Measurements from ENCODE around the gene CCKAR.

CCKAR gene

DNA sequence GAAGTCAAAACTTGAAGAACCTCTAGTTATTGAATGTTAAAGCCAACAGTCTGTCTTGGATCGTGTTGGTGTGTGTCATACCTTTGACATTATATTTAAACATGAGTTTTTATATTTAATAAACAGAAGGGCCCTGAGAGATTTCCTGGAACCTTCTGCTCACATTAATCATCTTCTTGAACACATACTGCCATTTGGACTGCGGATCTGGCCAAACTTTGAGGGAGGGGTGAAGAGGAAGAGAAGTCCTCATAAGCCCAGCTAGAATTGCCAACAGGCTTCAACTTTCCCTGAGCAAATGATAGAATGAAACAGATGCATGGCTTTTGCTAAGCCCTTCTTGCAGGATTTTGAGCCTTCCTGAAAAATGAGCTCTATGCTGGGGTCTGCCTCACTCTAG lies 27.4 kb downstream of the CCKAR start:
- no peak overlapping the region for H3K4me3 ChIP-seq (ENCODE audit: low read depth, low read length)
- no peak for DNase-seq (ENCODE audit: low read depth)
- TF ChIP-seq CTCF (conservative IDR thresholded peaks at IDR 0.05; ENCODE audit: low read depth, low read length), result no peak

DNA sequence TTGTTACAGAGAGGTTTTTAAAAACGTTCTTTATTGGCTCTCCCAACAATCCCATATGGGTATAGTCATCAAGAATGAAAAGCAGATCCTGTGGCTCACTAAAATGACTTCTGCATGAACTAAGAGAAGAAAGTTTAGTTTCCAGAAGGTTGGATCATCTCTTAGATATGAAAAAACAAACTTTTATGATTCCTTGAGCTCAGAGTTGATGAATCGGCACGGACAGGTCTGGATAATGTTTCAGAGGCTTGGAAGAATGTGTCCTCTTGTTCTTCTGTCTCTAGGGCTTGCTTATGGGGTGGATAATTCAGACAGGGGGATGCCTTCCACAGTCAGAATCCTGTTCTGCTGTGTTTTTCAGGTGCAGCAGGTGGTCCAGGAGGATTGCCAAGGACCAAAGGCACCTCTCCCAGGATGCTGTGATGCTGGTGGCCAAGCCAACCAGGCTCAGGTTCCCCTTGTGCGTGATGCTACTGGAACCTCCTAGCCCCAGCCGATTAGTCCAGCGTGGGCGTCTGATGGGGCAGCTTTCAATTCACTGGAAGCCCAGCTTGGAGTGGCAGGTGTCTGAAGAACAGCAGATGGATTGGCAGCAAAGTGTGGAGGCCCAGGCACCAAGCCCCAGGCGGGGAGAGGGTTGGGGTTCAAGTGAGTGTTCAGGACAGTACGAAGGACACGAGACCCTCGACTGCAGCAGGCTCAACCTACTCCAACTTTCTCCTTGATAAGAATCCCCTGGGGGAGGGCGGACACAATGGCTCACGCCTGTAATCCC lies 30.3 kb downstream of the CCKAR start:
- no peak overlapping the region for H3K4me3 ChIP-seq (ENCODE audit: low read depth, low read length)
- DNase-seq (ENCODE audit: low read depth), result no peak
- TF ChIP-seq CTCF (conservative IDR thresholded peaks at IDR 0.05; ENCODE audit: low read depth, low read length), result no peak

DNA sequence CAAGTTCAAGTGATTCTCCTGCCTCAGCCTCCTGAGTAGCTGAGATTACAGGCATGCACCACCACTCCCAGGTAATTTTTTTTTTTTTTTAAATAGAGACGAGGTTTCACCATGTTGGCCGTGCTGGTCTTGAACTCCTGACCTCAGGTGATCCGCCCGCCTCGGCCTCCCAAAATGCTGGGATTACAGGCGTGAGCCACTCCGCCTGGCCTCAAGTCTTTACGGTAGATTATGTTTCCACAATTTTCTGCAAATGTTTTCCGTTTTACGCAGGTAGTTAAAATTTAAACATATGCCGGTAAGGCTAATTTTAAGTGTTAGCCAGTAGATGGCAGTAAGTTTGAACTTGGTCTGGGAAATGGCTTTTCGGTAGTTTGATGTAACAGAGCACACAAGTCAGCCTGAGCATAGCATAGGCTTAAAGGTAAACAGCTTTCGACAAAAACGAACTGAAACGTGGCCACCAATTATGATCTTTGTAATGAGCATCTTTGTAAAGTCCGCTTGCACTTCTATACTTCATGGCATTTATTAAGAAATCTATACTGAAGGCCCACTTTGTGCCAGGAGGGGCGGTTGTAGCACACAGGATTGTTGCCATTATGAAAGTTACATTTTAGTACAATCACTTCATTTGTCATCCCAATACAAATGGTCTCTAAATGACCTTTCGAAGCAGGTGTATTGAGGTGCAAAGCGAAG lies 31.1 kb downstream of the CCKAR start:
- H3K4me3 ChIP-seq (ENCODE audit: low read depth, low read length), result no peak overlapping the region
- TF ChIP-seq CTCF (conservative IDR thresholded peaks at IDR 0.05; ENCODE audit: low read depth, low read length), result peak; percentile 71
- DNase-seq (ENCODE audit: low read depth), result peak; percentile 87

GRCh38 chr4:26458157-26458561 lies 32.1 kb downstream of the CCKAR start:
- peak; percentile 80 for DNase-seq (ENCODE audit: low read depth)
- no peak overlapping the region for H3K4me3 ChIP-seq (ENCODE audit: low read depth, low read length)
- TF ChIP-seq CTCF (conservative IDR thresholded peaks at IDR 0.05; ENCODE audit: low read depth, low read length), result peak; percentile 30

- H3K4me3 ChIP-seq (ENCODE audit: low read depth, low read length), result no peak overlapping the region
- no peak for DNase-seq (ENCODE audit: low read depth)
- no peak for TF ChIP-seq CTCF (conservative IDR thresholded peaks at IDR 0.05; ENCODE audit: low read depth, low read length)
These were observed 32.9 kb downstream of the CCKAR start for GRCh38 chr4:26457412-26457811.

- no peak overlapping the region for H3K4me3 ChIP-seq (ENCODE audit: low read depth, low read length)
- DNase-seq (ENCODE audit: low read depth), result no peak
- no peak for TF ChIP-seq CTCF (conservative IDR thresholded peaks at IDR 0.05; ENCODE audit: low read depth, low read length)
These were observed 34.7 kb downstream of the CCKAR start for GRCh38 chr4:26455571-26455970.

All from choroid plexus epithelial cell (primary cell).